GM19455 (cell line): ENCODE measurements around the gene P2RX7.
"Not testable (repeated sequence)": the region's sequence is repeated elsewhere in the genome, so short reads cannot be mapped to it uniquely, and the experiment has no call there.

ENCODE experiments used
- ATAC-seq: cut with Tn5 transposase; IDR thresholded peaks from one replicate; pipeline ENCODE4 v1.9.1; 2021; ENCODE audit not compliant: unreplicated experiment

The P2RX7 gene

DNA sequence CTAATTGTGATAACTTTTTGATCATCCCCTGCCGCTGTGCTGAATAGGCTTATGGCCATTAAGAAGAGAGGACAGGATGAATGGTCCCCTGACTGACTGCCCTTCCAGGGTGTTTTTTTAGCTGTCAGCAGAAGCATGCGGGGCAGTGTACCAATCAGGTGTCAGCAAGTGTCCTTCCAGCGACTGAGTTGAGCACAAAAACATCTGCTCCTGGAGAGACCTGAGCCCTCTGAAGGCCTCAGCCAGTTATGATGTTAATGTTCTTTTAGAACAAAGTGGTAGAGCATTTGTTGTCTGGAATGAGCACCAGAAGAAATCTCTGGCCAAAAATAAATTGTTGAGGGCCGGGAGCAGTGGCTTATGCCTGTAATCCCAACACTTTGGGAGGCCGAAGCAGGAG lies 37.5 kb downstream of the P2RX7 start:
- no peak for ATAC-seq

DNA sequence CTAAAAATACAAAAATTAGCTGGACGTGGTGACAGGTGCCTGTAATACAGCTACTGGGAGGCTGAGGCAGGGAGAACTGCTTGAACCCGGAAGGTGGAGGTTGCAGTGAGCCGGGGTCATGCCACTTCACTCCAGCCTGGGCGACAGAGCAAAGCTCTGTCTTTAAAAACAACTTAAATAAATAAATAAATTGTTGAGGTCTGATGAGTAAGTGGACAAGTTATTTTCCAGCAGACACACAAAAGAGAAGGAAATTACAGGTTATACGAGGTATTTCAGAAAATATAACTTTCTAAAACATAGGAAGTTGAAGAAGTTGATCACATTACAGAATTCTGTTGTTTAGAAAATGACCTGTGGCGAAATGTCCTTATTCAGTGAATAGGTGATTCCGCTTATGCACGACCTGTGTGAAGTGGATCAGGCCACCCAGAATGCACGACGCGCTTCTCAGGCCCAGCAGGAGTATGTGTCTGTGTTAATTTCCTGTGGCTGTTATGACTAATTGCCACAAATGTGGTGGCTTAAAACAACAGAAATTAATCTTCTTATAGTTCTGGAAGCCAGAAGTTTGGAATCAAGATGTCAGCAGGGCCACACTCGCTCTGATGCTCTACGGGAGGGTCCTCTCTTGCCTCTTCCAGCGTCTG lies 38.1 kb downstream of the P2RX7 start:
- ATAC-seq, result no peak

DNA sequence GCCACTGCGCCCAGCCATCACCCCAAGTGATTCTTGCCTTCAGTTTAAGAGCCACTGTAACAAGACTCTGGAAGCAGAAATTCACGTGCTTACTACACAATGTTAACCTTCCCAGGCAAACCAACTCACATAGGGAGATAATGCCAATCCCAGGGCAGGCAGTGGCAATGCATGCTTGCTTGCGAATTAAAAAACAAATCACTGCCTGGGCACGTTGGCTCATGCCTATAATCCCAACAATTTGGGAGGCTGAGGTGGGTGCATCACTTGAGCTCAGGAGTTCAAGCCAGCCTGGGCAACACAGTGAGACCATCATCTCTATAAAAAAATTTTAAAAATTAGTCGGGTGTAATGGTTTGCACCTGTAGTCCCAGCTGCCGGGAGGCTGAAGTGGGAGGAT lies 39.5 kb downstream of the P2RX7 start:
- ATAC-seq, result no peak

DNA sequence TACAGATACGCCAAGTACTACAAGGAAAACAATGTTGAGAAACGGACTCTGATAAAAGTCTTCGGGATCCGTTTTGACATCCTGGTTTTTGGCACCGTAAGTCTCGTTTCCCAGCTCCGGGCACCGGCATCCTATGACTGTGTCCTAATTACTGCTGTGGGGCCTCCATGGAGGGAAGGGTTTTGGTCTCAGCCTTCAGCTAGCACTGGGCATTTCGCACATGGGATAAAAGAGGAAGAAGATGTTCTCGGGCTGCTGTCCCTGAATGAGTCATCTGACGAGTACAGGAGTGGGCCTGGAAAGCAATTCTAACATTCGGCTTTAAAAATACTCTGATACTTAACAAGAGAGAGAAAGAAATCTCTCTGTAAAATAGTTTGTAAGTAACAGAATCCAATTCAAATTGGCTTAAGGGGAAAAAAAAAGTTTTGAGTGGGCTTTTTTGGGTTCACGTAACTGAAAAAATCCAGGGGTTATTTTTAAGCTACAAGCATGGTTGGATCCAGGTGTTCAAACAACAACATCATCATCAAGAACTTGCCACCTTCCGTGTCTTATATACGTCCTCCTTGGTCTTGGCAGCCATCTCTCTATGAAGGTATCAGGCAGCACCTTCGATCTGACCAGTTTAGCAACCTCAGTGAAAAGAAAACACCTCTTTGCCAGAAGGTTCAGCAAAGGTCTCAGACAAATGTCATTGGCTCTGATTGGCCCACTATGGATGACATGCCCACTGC lies 42.9 kb downstream of the P2RX7 start:
- ATAC-seq, result no peak

DNA sequence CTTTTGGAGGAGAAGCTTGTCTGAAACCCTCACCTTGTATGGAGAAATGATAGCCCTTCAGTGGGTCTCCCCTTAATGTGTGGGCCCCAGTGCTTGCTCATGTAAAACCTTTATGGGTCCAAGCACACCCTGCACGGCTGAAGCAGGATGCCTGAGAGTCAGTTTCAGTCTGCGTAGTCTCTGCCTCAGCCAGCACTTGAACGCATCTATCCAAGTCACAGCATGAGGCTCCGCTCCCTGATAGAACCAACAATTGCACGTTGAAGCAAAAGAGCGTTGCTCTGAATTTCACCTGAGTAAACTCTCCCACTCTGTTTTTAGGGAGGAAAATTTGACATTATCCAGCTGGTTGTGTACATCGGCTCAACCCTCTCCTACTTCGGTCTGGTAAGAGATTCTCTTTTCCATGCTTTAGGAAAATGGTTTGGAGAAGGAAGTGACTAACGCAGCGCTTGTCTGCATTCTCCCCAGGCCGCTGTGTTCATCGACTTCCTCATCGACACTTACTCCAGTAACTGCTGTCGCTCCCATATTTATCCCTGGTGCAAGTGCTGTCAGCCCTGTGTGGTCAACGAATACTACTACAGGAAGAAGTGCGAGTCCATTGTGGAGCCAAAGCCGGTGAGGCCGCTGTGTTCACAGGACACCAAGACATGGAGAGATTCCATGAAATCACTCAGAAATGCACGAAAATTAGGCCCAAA lies 44.3 kb downstream of the P2RX7 start:
- no peak for ATAC-seq

DNA sequence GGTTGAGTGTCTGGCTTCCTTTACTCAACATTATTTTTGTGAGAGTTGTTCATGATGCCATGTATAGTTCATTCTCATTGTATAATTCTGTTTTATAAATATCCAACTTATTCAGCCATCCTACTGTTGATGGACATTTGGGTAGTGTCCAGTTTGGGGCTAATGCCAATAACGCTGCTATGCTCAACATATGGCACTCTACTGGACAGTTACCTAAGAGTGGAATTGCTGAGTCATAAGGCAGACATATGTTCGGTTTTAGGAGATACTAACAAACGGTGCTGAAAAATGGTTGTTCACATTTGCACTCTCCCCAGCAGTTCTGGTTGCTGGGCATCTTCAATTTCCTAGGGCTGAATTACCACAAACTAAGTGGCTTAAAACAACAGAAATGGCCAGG lies 48.5 kb downstream of the P2RX7 start:
- no peak for ATAC-seq

DNA sequence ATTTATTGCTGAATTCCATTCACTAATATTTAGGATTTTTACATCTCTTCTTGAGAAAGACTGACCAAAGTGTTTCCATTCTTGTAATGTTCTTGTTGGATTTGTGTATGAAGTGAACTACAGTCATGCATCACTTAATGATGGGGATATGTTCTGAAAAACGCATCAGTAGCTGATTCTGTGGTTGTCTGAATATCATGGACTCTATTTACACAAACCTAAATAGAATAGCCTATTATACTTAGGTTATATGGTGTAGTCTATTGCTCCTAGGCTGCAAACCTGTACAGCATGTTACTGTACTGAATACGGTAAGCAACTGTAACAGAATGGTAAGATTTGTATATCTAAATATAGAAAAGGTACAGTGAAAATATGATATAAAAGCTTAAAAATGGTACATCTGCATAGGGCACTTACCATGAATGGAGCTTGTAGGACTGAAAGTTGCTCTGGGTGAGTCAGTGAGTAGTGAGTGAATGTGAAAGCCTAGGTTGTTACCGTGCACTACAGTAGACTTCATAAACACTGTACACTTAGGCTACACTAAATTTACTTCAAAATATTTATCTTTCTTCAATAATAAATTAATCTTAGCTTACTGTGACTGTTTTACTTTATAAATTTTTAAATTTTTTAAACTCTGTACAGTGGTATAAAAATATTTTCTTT lies 49.7 kb downstream of the P2RX7 start:
- ATAC-seq, result no peak

DNA sequence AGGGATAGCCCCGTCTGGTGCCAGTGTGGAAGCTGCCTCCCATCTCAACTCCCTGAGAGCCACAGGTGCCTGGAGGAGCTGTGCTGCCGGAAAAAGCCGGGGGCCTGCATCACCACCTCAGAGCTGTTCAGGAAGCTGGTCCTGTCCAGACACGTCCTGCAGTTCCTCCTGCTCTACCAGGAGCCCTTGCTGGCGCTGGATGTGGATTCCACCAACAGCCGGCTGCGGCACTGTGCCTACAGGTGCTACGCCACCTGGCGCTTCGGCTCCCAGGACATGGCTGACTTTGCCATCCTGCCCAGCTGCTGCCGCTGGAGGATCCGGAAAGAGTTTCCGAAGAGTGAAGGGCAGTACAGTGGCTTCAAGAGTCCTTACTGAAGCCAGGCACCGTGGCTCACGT lies 51.7 kb downstream of the P2RX7 start:
- no peak for ATAC-seq

DNA sequence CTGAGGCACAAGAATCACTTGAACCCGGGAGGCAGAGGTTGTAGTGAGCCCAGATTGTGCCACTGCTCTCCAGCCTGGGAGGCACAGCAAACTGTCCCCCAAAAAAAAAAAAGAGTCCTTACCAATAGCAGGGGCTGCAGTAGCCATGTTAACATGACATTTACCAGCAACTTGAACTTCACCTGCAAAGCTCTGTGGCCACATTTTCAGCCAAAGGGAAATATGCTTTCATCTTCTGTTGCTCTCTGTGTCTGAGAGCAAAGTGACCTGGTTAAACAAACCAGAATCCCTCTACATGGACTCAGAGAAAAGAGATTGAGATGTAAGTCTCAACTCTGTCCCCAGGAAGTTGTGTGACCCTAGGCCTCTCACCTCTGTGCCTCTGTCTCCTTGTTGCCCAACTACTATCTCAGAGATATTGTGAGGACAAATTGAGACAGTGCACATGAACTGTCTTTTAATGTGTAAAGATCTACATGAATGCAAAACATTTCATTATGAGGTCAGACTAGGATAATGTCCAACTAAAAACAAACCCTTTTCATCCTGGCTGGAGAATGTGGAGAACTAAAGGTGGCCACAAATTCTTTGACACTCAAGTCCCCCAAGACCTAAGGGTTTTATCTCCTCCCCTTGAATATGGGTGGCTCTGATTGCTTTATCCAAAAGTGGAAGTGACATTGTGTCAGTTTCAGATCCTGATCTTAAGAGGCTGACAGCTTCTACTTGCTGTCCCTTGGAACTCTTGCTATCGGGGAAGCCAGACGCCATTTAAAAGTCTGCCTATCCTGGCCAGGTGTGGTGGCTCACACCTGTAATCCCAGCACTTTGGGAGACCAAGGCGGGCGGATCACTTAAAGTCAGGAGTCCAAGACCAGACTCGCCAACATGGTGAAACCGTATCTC lies 52.6 kb downstream of the P2RX7 start:
- no peak for ATAC-seq

DNA sequence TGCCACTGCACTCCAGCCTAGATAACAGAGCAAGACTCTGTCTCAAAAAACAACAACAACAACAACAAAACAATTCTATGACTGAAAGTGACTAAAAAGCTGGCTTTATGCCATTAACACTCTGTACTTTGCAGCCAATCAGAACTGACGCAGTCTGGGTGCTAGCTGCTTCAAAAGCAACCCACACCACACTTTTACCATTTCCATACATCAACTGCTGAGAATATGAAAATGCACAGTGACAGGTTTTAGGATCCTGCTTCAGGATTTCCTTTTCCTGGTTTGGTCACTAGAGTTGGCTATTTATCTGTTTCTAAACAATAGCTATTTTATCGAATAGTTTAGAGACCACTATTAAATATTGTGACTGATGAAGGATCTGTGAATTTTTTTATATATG lies 54.1 kb downstream of the P2RX7 start:
- ATAC-seq, result no peak

DNA sequence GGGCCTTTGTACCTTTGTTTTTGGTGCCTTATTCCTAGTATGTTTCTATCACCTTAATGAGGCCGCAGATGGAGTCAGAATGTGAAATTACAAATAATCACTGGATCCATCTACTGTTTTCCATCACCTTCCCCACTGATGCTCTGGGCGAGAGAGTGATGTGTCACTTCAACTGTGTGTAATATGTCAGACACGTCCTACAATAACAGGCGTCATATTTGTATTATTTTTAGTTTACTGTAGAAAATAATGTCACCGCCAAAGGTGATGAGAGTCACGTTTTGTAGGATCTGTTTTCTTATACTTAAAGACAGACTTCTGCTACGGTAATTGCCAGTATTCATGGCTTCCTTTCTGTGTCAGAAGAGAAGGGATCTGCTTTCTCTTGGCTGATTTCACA lies 54.8 kb downstream of the P2RX7 start:
- ATAC-seq, result no peak

DNA sequence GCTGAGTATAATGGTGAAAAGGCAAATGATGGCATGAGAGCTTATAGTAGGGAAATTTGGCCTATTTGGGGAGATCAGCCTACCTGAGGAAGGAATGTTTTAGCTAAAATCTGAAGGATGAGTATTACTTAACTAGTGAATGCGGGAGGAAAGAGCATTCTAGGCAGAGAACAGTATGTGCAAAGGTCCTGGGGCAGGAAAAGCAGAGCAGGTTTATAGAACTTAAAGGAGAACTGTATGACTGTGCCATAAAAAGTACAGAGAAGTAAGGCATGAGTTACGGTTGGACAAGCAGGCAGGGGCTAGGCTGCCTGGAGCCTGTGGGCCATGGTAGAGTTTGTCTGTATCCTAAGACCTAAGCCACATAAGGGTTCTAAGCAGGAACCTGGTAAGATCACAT lies 55.6 kb downstream of the P2RX7 start:
- no peak for ATAC-seq

DNA sequence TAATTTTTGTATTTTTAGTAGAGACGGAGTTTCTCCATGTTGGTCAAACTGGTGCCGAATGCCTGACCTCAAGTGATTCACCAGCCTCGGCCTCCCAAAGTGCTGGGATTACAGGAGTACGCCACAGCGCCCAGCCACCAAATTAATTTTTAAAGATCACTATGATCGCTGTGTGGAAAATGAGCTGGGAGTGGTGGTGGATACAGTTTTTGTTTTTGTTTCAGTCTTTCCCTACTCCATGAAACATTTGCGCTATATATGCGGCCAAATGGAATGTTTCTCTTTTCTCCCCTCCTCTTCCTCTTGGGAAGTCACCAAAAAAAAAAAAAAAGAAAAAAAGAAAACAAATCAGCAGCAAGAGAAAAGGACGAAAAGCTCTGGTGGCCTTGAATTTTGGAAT lies 56.5 kb downstream of the P2RX7 start:
- ATAC-seq, result no peak

DNA sequence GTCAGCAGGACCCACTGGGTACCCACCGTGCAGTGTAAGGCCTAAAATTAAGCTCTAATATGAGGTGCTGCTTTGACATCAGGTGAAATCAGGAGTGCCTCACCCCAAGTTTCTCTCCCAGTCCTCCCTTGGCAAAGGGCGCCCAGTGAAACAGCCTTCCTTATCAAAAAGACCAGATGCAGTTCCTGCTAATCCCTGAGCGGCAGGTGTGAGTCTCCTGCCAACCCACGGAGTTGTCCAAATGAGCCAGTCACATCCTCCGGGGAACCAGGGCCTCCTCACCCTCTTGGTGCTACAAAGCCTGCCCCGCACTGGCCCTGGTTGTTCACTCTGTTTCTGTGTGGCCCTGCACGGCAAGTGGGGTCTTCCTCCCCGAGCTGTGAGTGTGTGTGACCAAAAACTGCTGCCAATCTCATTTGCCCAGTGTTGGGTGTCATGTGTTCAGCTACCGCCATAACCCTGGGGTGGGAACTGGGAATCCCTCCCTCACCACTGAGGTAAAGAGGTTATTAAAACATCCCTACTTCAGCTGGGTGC lies 57.0 kb downstream of the P2RX7 start:
- no peak for ATAC-seq

DNA sequence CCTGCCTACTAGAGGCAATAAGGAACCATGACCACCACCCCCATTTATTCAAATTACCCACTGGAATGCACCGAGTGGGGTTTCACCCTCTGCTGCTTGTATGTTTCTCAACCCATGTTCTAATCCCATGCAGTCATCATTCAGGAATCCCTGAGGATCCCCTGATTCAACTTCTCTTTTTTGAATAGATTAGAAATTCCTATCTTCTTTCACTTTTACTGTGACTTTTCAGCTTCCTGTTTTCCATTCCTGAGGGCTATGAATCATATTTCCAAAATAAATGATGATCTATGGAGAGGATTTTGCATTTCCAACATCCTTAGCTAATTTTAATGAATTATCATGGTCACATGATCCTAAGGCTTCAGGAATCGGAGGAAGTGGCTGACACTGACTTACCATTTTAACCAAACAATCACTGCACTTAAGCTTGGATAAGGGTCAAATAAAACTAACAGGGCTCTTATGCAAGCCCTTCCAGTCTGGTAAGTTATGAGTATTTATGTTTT lies 57.9 kb downstream of the P2RX7 start:
- no peak for ATAC-seq

DNA sequence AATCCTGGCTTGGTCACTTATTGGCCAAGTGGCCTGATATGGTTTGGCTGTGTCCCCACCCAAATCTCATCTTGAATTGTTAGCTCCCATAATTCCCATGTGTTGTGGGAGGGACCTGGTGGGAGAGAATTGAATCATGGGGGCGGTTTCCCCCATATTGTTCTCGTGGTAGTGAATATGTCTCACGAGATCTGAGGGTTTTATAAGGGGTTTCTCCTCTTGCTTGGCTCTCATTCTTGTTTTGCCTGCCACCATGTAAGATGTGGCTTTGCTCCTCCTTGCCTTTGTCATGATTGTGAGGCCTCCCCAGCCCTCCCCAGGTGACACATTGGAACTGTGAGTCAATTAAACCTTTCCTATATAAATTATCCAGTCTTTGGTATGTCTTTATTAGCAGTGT lies 58.5 kb downstream of the P2RX7 start:
- ATAC-seq, result no peak

DNA sequence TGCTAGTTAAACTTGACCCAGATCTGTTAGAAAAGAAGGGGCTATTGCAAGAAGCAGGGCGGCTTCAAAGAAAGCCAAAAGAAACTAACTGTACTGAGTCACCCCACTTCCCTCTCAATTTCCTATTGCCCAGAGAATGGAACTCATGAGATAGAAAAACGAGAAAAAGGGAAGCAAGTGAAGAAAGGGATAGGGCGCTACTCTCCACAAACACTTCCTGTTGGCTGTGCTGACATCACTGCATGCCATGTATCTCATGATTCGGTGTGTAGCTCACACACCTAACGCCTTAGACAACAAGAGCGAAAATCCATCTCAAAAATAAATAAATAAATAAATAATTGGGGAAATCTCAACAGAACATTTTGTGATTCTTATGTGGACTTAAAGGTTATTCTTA lies 64.2 kb downstream of the P2RX7 start:
- ATAC-seq, result no peak

DNA sequence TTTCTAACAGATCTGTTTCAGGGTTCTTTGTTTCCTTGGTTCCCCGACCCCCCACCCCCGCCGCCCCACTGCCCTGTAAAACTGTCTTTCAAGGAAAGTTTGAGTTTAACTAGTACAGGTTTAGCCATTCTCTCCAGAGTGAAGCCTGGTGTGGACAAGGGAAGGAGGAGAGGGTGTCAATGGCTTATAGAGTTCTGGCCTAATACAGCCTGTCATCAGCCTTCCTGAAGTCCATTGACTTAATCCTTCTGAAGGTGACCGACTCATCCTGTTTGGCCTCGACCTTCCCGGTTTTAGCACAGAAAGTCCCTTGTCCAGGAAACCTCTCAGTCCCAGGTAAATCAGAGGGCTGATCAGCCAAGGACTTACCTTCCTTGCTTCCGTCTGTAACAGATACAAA lies 66.3 kb downstream of the P2RX7 start:
- ATAC-seq, result no peak

DNA sequence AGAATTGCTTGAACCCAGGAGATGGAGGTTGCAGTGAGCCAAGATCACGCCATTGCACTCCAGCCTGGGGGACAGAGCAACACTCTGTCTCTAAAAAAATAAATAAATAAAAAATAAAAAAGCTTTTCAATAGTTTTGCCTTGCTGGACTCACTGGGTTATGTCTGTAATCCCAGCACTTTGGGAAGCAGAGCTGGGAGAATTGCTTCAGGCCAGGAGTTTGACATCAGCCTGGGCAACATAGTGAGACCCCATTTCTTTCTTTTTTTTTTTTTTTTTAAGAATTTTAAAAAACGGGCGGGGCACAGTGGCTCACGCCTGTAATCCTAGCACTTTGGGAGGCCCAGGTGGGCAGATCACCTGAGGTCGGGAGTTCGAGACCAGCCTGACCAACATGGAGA lies 68.5 kb downstream of the P2RX7 start:
- not testable (repeated sequence) for ATAC-seq
